ENCODE measurements around the gene ZBTB7A. TPM values are rescaled to one million over a fixed set of nuclear protein-coding genes. Genes with fewer than 3 reads are reported as not detected.
"Not testable (repeated sequence)": the region's sequence is repeated elsewhere in the genome, so short reads cannot be mapped to it uniquely, and the experiment has no call there.

The ZBTB7A gene
- polyA plus RNA-seq, 12 donors = 5.2 to 29.8 (median 6.7) TPM; not detected in 1

DNA sequence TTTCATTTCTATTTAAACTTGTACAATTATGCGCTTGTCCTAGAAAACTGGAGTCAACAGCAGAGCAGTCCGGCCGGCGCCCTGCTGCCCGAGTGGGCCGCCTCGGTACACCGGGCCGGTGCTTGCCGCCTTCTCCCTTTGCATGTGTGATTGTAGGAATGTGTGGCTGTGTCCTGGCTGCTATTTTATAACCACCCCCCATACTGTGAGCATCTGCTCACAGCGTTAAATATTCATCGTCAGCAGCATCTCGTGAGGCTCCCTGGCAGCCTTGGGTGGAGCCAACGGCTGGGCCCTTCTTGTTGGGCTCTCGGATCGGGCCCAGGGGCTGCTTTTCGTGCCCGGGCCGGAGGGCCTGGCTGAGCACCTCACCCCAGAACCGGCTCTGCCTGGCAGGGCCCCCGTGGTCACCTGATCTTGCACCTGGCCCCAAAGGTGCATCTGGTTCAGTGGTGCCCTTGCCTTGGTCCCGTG, 48.5 kb downstream of the ZBTB7A start:
- no peak for DNase-seq

DNA sequence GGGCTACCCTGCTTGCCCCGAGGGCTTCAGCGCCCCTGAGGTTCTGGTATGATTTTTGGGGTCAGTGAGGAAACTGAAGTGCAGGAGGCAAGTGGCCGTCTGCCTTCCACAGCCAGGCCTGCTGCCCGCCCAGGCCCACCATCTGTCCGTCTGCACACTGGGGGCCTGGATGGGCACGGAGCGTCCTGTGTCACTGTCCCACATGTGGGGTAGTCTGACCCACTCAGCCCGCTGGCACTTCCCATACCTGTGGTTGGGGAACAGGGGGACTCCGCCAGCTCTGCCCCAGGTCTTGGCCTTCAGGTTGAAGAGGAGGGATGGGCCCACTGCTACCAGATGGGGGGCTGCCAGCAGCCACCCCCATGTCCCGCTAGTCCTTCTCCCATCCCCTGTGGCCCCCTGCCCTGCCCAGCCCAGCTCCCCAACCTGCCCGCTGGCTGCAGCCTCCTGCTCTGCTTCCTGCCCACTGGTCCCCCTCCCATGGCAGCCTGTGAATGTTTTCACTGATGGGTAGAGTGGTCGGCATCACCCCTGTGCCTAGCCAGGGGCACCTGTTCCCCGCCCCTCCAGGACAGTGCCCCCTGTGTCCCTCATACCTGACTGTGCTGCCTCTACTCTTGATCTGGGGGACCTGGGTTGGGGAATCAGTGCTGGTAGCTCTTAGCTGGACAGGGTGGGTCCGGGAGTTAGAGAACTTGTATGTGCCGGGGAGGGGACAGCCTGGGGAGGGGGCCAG, 49.6 kb downstream of the ZBTB7A start:
- DNase-seq = no peak

GRCh38 chr19:4016486-4016885, 50.2 kb downstream of the ZBTB7A start:
- no peak for DNase-seq

- DNase-seq = peak; percentile 41
Measured at GRCh38 chr19:4015705-4016402, 50.8 kb downstream of the ZBTB7A start.

DNA sequence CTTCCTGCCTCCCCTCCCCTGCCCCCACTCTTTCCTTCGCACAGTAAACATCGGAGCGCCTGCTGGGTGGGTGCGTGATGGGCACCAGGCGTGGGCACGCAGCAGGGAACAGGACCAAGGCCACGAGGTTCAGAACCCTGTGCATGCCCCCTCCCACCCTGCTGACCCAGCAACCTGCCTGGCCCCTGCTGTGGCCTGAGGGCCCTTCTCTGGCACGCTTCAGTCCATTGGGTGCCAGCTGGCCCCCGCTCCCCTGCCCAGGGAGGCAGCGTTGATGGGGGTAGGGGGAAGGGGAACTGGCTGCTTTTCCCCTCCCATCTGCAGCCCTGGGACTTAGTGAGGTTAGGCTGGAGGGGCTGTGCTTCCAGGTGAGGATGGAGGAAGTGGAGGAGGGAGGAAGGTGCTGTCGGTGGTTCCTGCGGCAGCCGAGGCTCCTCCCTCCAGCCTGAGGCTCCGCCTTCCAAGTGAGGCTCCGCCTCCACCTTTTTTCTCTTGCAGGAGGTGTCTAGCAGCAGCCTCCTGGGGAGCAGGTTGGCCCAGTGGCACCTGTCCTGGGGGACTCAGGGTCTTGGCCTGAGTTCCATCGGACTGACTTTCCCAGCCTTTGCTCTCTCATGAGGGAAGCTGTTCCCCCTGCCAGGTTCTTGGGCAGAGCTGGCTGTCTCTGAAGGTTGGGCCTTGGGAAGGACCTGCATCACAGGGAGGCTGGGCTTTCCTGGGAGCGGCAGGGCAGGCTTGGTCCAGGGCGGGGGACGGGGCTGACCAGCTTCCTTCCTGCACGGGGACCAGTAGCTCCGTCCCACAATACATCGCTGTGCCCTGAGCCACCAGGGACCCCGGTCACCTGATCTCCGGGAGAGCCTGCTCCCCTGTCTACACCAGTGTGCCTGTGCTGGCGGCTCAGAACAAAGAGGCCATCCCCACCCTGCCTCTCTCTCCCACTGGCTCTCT, 51.9 kb downstream of the ZBTB7A start:
- no peak for DNase-seq

GRCh38 chr19:4013886-4014540, 52.7 kb downstream of the ZBTB7A start:
- no peak for DNase-seq

GRCh38 chr19:4012975-4013634, 53.6 kb downstream of the ZBTB7A start:
- DNase-seq = no peak

DNA sequence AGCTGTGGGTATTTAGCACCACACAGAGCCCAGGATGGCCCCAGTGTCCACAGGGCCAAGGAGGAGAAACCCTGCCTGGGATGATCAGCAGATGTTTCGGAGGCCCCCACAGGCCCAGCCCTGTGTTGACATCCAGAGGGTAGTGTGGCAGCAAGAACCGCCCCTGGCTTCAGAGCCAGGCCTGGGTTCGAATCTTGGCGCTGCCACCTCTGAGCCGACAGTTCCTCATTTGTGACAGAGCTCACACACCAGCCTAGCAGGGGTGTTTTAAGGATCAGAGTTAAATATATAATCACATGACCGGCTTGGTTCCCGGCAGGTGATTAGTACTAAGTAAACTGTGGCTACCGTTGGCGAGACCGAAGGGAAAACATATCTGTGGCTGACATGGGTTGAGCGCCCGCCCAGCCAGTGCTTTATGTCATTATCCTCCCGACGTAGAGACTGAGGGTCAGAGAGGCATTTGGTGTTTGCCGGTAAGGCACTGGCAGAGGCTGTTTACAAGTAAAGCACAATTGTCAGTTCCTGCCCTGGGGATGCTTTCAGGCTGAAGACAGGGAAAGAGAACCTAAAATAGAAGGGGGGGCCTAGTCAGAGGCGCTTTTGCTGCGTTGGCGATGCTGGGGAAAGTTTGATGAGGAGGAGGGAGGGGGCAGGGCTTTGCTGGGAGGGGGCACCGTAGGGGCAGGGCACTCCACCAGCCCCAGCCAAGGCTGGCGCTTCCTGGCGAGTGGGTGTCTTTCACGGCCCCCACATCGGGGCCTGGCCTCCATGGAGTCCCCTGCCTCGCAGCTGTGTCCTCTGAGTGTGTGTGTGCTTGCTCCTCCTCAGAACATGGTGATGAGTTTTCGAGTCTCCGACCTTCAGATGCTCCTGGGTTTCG, 54.4 kb downstream of the ZBTB7A start:
- no peak for DNase-seq

GRCh38 chr19:4011430-4011829, 55.3 kb downstream of the ZBTB7A start:
- not testable (repeated sequence) for DNase-seq

DNA sequence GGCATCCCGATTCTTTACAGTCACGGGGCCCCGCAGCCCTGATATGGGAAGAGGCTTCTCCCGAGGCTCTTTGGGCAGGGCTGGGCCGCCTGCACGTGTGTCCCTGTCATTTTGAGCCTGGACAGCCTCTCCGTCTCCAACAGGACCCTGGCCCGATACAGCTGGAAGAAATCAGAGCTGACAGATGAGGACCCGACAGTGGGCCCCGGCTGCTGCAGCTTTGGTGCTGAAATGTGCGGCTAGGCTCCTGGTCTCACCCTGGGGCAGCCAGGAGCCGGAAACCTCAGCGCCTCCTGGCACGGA, 55.9 kb downstream of the ZBTB7A start:
- DNase-seq = no peak

DNA sequence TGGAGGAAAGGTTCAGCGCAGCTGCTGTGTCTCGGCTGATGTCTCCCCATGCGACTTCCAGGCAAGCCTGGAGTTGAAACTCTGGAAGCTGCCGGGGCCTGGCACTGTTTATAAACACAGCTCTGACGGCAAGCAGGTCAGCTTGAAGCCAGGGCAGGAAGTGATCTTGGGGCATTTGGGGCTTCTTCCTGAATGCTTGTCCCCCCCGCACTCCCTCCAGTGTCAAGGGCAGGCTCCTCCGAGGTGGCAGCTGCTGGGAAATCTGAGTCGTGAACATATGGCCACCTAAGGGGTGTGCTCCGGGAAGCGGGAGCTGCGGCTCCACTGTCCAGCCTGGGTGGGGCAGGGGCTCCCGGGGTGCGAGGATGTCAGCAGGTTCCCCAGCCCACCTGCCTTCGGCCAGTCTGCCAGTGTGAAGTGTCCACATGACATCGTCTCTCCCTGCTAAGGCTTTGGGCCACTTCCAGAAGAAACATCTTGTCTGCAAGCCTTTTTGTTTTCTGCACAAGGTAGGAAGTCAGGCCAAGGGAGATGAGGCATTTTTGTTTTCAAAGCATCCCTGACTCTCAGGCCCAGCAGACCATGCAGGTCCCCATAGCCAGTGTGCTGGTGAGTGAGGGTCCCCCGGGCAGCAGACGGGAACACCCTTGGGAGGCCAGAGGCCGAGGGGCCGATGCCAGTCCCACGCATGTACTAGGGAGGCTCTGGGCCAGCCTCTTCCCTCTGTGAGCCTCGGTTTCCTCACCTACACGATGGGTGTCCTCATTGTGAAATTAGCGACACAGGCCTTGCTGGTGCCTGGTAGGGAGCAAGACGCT, 56.5 kb downstream of the ZBTB7A start:
- no peak for DNase-seq

- no peak for DNase-seq
Measured at GRCh38 chr19:4007836-4008539, 58.7 kb downstream of the ZBTB7A start.

DNA sequence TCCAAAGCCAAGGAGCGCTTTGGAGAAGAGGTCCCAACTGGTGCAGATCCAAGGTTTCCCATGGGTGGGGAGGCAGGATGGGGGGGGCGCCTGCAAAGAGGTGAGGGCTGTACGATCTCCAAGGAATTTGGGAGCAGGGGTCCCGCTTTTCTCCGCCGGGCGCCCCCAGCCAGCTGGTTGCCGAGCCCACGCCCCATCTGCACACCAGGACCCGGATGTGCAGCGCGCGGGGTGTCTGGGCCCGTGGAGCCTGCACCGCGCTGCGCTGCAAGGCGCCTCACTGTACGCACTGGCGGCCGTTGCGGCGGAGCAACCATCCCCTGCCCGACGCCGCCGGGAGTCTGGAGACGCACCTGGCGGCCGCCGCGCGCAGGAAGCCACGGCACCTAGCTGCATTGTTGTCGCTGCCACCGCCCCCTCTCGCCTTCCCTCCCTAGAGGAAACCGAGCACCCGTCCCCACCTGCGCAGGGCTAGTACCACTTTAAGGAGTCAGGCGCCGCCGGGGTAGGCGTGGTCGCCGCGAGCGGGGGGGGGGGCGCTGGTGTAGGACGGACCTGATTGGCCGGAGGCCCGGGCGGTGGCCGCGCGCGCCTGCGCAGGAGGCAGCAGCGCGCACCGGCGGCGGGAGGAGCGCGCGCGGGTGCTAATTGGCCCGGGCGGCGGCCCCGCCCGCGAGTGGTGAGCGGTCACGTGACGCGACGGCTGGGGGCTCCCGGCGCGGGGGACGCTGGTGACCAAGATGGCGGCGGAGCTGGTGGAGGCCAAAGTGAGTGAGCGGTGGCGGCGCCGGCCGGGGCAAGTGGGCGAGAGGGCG, 59.5 kb downstream of the ZBTB7A start, which contains the start of gene PIAS4:
PIAS4 (plus strand) TSS at position 716 of the 815 bp plus-strand sequence; CDS start at position 741, 25 bp downstream.
- peak; percentile 96 for DNase-seq

GRCh38 chr19:4005436-4005835, 61.3 kb downstream of the ZBTB7A start:
- not testable (repeated sequence) for DNase-seq

GRCh38 chr19:4000798-4001197, 65.9 kb downstream of the ZBTB7A start:
- DNase-seq = not testable (repeated sequence)

- not testable (repeated sequence) for DNase-seq
Measured at GRCh38 chr19:3998667-3999412, 67.9 kb downstream of the ZBTB7A start.

- DNase-seq = no peak
Measured at GRCh38 chr19:3995607-3996006, 71.1 kb downstream of the ZBTB7A start.
